Measurements from ENCODE around the gene PACS1.

GRCh38 chr11:66248903-66249302 is 178.8 kb downstream of the PACS1 start:
- TF ChIP-seq CTCF (conservative IDR thresholded peaks at IDR 0.05; ENCODE audit: low read length) (no peak), EZH2phosphoT487 (IDR thresholded peaks at IDR 0.05; ENCODE audit: borderline replicate concordance) (no peak)
